Activated naive CD8-positive, alpha-beta T cell (primary cell): ENCODE data around the gene NAGLU.

ENCODE experiments used
- H3K27ac Mint-ChIP-seq: one replicate; pipeline ENCODE4 v1.8.0; 2021; ENCODE audit warnings: mixed read lengths
- H3K27me3 Mint-ChIP-seq: one replicate; pipeline ENCODE4 v1.8.0; 2021; ENCODE audit warnings: mixed read lengths
- H3K36me3 Mint-ChIP-seq: one replicate; pipeline ENCODE4 v1.8.0; 2021; ENCODE audit warnings: mixed read lengths
- H3K4me1 Mint-ChIP-seq: one replicate; pipeline ENCODE4 v1.8.0; 2021; ENCODE audit warnings: low read depth, mixed read lengths
- H3K4me3 Mint-ChIP-seq: one replicate; pipeline ENCODE4 v1.8.0; 2021; ENCODE audit warnings: mild to moderate bottlenecking, mixed read lengths
- H3K9me3 Mint-ChIP-seq: one replicate; pipeline ENCODE4 v1.8.0; 2021; ENCODE audit warnings: low read depth, mixed read lengths

Gene NAGLU

GRCh38 chr17:42578282-42578869 lies 42.3 kb downstream of the NAGLU start:
- H3K4me1 Mint-ChIP-seq = peaks cover 27% of the 10 kb centered on the region
- H3K9me3 Mint-ChIP-seq = no peaks in the 10 kb centered on the region
- H3K36me3 Mint-ChIP-seq = peaks cover 1% of the 10 kb centered on the region
- H3K27me3 Mint-ChIP-seq = no peaks in the 10 kb centered on the region
- H3K27ac Mint-ChIP-seq = peak overlapping the region; percentile 99
- peak overlapping the region; percentile 100 for H3K4me3 Mint-ChIP-seq

- Mint-ChIP-seq H3K36me3 (no peaks in the 10 kb centered on the region), H3K27me3 (no peaks in the 10 kb centered on the region), H3K4me1 (peaks cover 25% of the 10 kb centered on the region), H3K27ac (peak overlapping the region; percentile 75), H3K9me3 (no peaks in the 10 kb centered on the region), H3K4me3 (peak overlapping the region; percentile 66)
Measured at GRCh38 chr17:42579794-42580551, 43.9 kb downstream of the NAGLU start.

- no peaks in the 10 kb centered on the region for H3K36me3 Mint-ChIP-seq
- H3K4me1 Mint-ChIP-seq = peaks cover 16% of the 10 kb centered on the region
- H3K4me3 Mint-ChIP-seq = no peak overlapping the region
- H3K9me3 Mint-ChIP-seq = no peaks in the 10 kb centered on the region
- H3K27me3 Mint-ChIP-seq = no peaks in the 10 kb centered on the region
- H3K27ac Mint-ChIP-seq = no peak overlapping the region
Measured at GRCh38 chr17:42581744-42582270, 45.8 kb downstream of the NAGLU start.

- Mint-ChIP-seq H3K27me3 (no peaks in the 10 kb centered on the region), H3K9me3 (no peaks in the 10 kb centered on the region), H3K36me3 (peaks cover 3% of the 10 kb centered on the region), H3K4me1 (peaks cover 2% of the 10 kb centered on the region), H3K4me3 (no peak overlapping the region), H3K27ac (no peak overlapping the region)
Measured at GRCh38 chr17:42584880-42585279, 48.8 kb downstream of the NAGLU start.

- peaks cover 3% of the 10 kb centered on the region for H3K36me3 Mint-ChIP-seq
Measured at GRCh38 chr17:42585353-42585752, 49.3 kb downstream of the NAGLU start.

GRCh38 chr17:42586514-42587230 lies 50.6 kb downstream of the NAGLU start:
- H3K27ac Mint-ChIP-seq = peak overlapping the region; percentile 77
- H3K9me3 Mint-ChIP-seq = no peaks in the 10 kb centered on the region
- H3K4me3 Mint-ChIP-seq = no peak overlapping the region
- peaks cover 2% of the 10 kb centered on the region for H3K4me1 Mint-ChIP-seq
- H3K36me3 Mint-ChIP-seq = peaks cover 3% of the 10 kb centered on the region
- no peaks in the 10 kb centered on the region for H3K27me3 Mint-ChIP-seq

More at GRCh38 chr17:42585353-42585752, 49.3 kb downstream of the NAGLU start:
- H3K27me3 Mint-ChIP-seq = no peaks in the 10 kb centered on the region
- H3K27ac Mint-ChIP-seq = peak overlapping the region; percentile 3
- no peak overlapping the region for H3K4me3 Mint-ChIP-seq
- peaks cover 2% of the 10 kb centered on the region for H3K4me1 Mint-ChIP-seq
- no peaks in the 10 kb centered on the region for H3K9me3 Mint-ChIP-seq

- no peak overlapping the region for H3K27ac Mint-ChIP-seq
- no peaks in the 10 kb centered on the region for H3K9me3 Mint-ChIP-seq
- H3K4me3 Mint-ChIP-seq = no peak overlapping the region
- no peaks in the 10 kb centered on the region for H3K27me3 Mint-ChIP-seq
- peaks cover 8% of the 10 kb centered on the region for H3K4me1 Mint-ChIP-seq
- H3K36me3 Mint-ChIP-seq = peaks cover 3% of the 10 kb centered on the region
Measured at GRCh38 chr17:42590886-42591285, 54.8 kb downstream of the NAGLU start.

GRCh38 chr17:42591411-42591810 lies 55.4 kb downstream of the NAGLU start:
- Mint-ChIP-seq H3K4me1 (peaks cover 10% of the 10 kb centered on the region), H3K36me3 (peaks cover 3% of the 10 kb centered on the region), H3K4me3 (no peak overlapping the region), H3K9me3 (no peaks in the 10 kb centered on the region), H3K27me3 (no peaks in the 10 kb centered on the region), H3K27ac (no peak overlapping the region)
